Chondrocyte (in vitro differentiated cells): ENCODE results near the gene APOL1. TPM values are rescaled to one million over a fixed set of nuclear protein-coding genes. Genes with fewer than 3 reads are reported as not detected.

Source experiments
- DNase-seq: peaks from one replicate; pipeline ENCODE4 v3.0.0; 2021; ENCODE audit warnings: mixed read lengths, low spot score
- H3K27ac Mint-ChIP-seq: one replicate; pipeline ENCODE4 v1.8.0; 2021; ENCODE audit warnings: mild to moderate bottlenecking, moderate library complexity, mixed read lengths; ENCODE audit not compliant: unreplicated experiment
- H3K27me3 Mint-ChIP-seq: 2 replicates; pipeline ENCODE4 v1.8.0; 2021; ENCODE audit warnings: low read depth, mixed read lengths
- H3K36me3 Mint-ChIP-seq: 2 replicates; pipeline ENCODE4 v1.8.0; 2021; ENCODE audit warnings: low read depth, mixed read lengths
- H3K4me1 Mint-ChIP-seq: 2 replicates; pipeline ENCODE4 v1.8.0; 2021; ENCODE audit warnings: low read depth, mild to moderate bottlenecking, mixed read lengths
- H3K4me3 Mint-ChIP-seq: one replicate; pipeline ENCODE4 v1.8.0; 2021; ENCODE audit warnings: mild to moderate bottlenecking, moderate library complexity, mixed read lengths; ENCODE audit not compliant: unreplicated experiment
- H3K9me3 Mint-ChIP-seq: 2 replicates; pipeline ENCODE4 v1.8.0; 2021; ENCODE audit warnings: low read depth, mixed read lengths
- total RNA-seq: library from RNA; stranded (reverse); gene quantifications from 3 replicates; pipeline ENCODE4 v1.2.1, GENCODE V29; 2021
- TF ChIP-seq, protein P1 (sequence below): fragments of 200-600 bp; sonication (generic); IDR thresholded peaks from 2 replicates; pipeline ENCODE4 v1.5.0; 2021; ENCODE audit warnings: antibody characterized with exemption, mild to moderate bottlenecking, moderate library complexity

The APOL1 gene
- total RNA-seq, 1 donor from 2014 or later = 16.9 TPM

DNA sequence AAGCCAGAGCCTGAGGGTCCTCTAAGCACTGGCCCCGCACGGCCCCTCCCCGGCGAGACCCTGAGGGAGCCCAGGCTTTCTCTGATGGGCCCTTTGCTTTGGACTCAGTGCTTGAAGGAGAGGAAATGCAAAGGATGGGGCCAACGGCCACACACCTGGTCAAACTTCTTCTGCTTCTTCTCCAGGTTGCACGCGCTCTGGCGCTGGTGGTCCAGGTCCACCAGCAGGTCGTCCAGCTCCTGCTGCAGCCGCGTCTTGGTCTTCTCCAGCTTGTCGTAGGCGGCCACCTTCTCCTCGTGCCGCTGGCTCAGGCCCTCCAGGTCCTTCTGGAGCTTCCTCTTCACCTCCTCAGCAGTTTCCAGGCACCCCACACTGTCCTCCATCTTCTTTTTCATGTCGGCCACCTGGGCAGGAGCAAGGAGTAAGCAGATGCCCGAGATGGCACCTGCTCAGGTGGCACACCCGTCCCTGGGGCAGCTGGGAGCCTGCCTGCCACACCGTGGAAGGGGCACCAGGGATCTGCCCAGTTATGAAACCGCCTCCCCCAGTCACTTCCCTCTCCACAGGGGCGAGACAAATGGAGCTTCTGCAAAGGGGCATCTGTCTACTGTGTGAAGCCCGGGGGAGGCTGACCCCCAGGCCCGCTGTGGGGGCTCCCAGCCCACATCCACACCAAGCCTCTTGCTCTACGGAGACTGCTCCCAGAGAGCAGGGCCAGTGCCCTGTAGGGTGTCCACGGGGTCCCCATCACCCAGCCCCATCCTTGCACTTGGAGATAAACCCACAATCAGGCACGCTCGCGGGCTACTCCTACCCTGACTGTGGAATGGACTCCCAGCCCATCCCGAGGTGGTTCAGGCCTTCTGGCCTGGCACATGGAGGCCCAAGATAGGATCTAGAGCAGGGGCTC lies 39.2 kb downstream of the APOL1 start:
- peak; percentile 85 for DNase-seq
- Mint-ChIP-seq H3K27ac (peak overlapping the region; percentile 70), H3K4me3 (no peak overlapping the region), H3K9me3 (no peaks in the 10 kb centered on the region), H3K27me3 (no peaks in the 10 kb centered on the region), H3K36me3 (peaks cover 55% of the 10 kb centered on the region), H3K4me1 (peaks cover 4% of the 10 kb centered on the region)
- TF ChIP-seq, protein P1, sequence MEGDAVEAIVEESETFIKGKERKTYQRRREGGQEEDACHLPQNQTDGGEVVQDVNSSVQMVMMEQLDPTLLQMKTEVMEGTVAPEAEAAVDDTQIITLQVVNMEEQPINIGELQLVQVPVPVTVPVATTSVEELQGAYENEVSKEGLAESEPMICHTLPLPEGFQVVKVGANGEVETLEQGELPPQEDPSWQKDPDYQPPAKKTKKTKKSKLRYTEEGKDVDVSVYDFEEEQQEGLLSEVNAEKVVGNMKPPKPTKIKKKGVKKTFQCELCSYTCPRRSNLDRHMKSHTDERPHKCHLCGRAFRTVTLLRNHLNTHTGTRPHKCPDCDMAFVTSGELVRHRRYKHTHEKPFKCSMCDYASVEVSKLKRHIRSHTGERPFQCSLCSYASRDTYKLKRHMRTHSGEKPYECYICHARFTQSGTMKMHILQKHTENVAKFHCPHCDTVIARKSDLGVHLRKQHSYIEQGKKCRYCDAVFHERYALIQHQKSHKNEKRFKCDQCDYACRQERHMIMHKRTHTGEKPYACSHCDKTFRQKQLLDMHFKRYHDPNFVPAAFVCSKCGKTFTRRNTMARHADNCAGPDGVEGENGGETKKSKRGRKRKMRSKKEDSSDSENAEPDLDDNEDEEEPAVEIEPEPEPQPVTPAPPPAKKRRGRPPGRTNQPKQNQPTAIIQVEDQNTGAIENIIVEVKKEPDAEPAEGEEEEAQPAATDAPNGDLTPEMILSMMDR = no peak

- TF ChIP-seq, protein P1 = no peak
- Mint-ChIP-seq H3K36me3 (peaks cover 62% of the 10 kb centered on the region), H3K9me3 (no peaks in the 10 kb centered on the region), H3K4me1 (peaks cover 3% of the 10 kb centered on the region), H3K27ac (peak overlapping the region; percentile 75), H3K4me3 (no peak overlapping the region), H3K27me3 (no peaks in the 10 kb centered on the region)
- peak; percentile 89 for DNase-seq
Observed at GRCh38 chr22:36292823-36293530, 40.0 kb downstream of the APOL1 start.

DNA sequence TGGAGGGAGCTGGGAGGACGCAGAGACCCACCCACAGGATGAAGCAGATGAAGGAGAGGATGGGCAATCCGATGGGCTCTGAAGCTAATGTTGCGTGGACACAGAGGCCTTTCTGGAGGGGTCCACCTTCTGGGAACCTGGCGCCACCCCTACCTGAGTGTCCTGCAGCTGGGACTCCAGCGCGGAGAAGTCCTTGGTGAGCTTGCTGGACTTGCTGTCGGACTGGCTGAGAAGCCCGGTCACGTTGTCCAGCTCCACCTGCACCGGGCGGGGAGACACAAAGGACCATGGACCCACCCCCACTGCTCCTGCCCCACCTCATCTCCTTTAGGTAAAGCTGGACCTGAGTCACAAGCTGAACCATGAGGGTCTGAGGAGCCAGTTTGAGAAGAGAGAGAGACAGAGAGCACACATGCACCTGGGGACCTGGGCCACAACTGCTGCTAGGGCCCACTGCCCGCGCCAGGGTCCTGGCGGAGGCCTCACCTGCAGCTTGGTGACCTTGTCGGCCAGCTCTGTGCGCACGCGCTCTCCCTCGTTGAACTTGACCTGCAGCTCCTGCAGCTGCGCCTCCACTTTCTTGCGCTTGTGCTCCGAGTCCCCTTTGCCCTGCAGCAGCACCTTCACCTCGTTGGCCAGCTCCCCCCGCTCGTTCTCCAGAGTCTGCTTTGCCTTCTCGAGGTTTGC lies 40.8 kb downstream of the APOL1 start:
- Mint-ChIP-seq H3K27ac (peak overlapping the region; percentile 75), H3K36me3 (peaks cover 60% of the 10 kb centered on the region), H3K9me3 (no peaks in the 10 kb centered on the region), H3K27me3 (no peaks in the 10 kb centered on the region), H3K4me3 (no peak overlapping the region), H3K4me1 (peaks cover 3% of the 10 kb centered on the region)
- TF ChIP-seq, protein P1 = no peak
- DNase-seq = peak; percentile 87

DNA sequence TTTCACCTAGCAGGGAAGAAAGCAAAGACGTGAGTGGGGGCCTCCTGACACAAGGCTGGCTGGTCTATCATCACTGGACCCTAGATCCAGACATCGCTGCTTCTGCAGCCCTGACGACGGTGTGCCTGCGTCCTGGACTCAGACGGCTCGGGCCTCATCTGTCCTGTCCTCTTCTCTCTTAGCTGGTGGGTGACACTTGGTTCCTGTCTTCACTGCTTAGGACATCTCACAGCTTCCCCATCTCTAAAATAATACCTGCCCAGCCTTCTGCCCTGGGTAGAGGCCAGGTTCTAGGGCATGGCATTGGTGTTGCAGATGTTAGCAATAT lies 41.3 kb downstream of the APOL1 start:
- Mint-ChIP-seq H3K9me3 (no peaks in the 10 kb centered on the region), H3K36me3 (peaks cover 58% of the 10 kb centered on the region), H3K27me3 (no peaks in the 10 kb centered on the region), H3K27ac (no peak overlapping the region), H3K4me3 (no peak overlapping the region), H3K4me1 (peaks cover 3% of the 10 kb centered on the region)
- no peak for DNase-seq
- TF ChIP-seq, protein P1 = no peak

- Mint-ChIP-seq H3K4me1 (no peaks in the 10 kb centered on the region), H3K36me3 (peaks cover 57% of the 10 kb centered on the region), H3K27me3 (no peaks in the 10 kb centered on the region), H3K9me3 (no peaks in the 10 kb centered on the region), H3K4me3 (no peak overlapping the region), H3K27ac (peak overlapping the region; percentile 80)
- DNase-seq = peak; percentile 62
- TF ChIP-seq, protein P1 = no peak
Observed at GRCh38 chr22:36294801-36295200, 41.9 kb downstream of the APOL1 start.
